Osteocyte (in vitro differentiated cells): ENCODE results near the gene MED13L. TPM values are rescaled to one million over a fixed set of nuclear protein-coding genes. Genes with fewer than 3 reads are reported as not detected.
A peak's percentile ranks its signal among the peaks of the same experiment; 100 is the strongest.

Source experiments
- DNase-seq: peaks from one replicate; pipeline ENCODE4 v3.0.0; 2021; ENCODE audit warnings: mixed read lengths; ENCODE audit not compliant: unreplicated experiment; ENCODE audit errors: extremely low spot score
- H3K27ac Mint-ChIP-seq: one replicate; pipeline ENCODE4 v1.8.0; 2021; ENCODE audit warnings: mild to moderate bottlenecking, mixed read lengths; ENCODE audit not compliant: unreplicated experiment
- H3K27me3 Mint-ChIP-seq: one replicate; pipeline ENCODE4 v1.8.0; 2021; ENCODE audit warnings: mixed read lengths; ENCODE audit not compliant: unreplicated experiment
- H3K36me3 Mint-ChIP-seq: one replicate; pipeline ENCODE4 v1.8.0; 2021; ENCODE audit warnings: mixed read lengths; ENCODE audit not compliant: unreplicated experiment
- H3K4me1 Mint-ChIP-seq: one replicate; pipeline ENCODE4 v1.8.0; 2021; ENCODE audit warnings: mixed read lengths; ENCODE audit not compliant: unreplicated experiment
- H3K4me3 Mint-ChIP-seq: one replicate; pipeline ENCODE4 v1.8.0; 2021; ENCODE audit warnings: mild to moderate bottlenecking, moderate library complexity, mixed read lengths; ENCODE audit not compliant: unreplicated experiment
- H3K9me3 Mint-ChIP-seq: one replicate; pipeline ENCODE4 v1.8.0; 2021; ENCODE audit warnings: mixed read lengths; ENCODE audit not compliant: unreplicated experiment
- CTCF ChIP-seq: fragments of 200-600 bp; sonication (generic); IDR thresholded peaks from 2 replicates; pipeline ENCODE4 v1.5.0; 2021; ENCODE audit warnings: antibody characterized with exemption, mild to moderate bottlenecking, moderate library complexity
- total RNA-seq: library from RNA; stranded (reverse); gene quantifications from 2 replicates; pipeline ENCODE4 v1.2.1, GENCODE V29; 2021

The MED13L gene
- total RNA-seq, 1 donor from 2014 or later = 229 TPM

GRCh38 chr12:116263431-116263830 is 14.1 kb downstream of the MED13L start:
- no peaks in the 10 kb centered on the region for H3K36me3 Mint-ChIP-seq
- peak overlapping the region; percentile 60 for H3K27ac Mint-ChIP-seq
- no peak for TF ChIP-seq CTCF
- no peak overlapping the region for H3K4me3 Mint-ChIP-seq
- no peak for DNase-seq
- no peaks in the 10 kb centered on the region for H3K27me3 Mint-ChIP-seq
- peaks cover 42% of the 10 kb centered on the region for H3K4me1 Mint-ChIP-seq
- H3K9me3 Mint-ChIP-seq = no peaks in the 10 kb centered on the region

GRCh38 chr12:116262741-116263140 is 14.8 kb downstream of the MED13L start:
- no peak for TF ChIP-seq CTCF
- Mint-ChIP-seq H3K27ac (peak overlapping the region; percentile 65), H3K9me3 (no peaks in the 10 kb centered on the region), H3K4me1 (peaks cover 48% of the 10 kb centered on the region), H3K36me3 (no peaks in the 10 kb centered on the region), H3K27me3 (no peaks in the 10 kb centered on the region), H3K4me3 (no peak overlapping the region)
- no peak for DNase-seq

- peak overlapping the region; percentile 16 for H3K27ac Mint-ChIP-seq
- no peaks in the 10 kb centered on the region for H3K27me3 Mint-ChIP-seq
- H3K4me1 Mint-ChIP-seq = peaks cover 58% of the 10 kb centered on the region
- no peak overlapping the region for H3K4me3 Mint-ChIP-seq
- TF ChIP-seq CTCF = no peak
- no peak for DNase-seq
- no peaks in the 10 kb centered on the region for H3K9me3 Mint-ChIP-seq
- no peaks in the 10 kb centered on the region for H3K36me3 Mint-ChIP-seq
Measured at GRCh38 chr12:116261525-116262100, 15.9 kb downstream of the MED13L start.

GRCh38 chr12:116259800-116260577 is 17.5 kb downstream of the MED13L start:
- Mint-ChIP-seq H3K4me3 (no peak overlapping the region), H3K27me3 (no peaks in the 10 kb centered on the region), H3K27ac (no peak overlapping the region), H3K9me3 (no peaks in the 10 kb centered on the region), H3K36me3 (no peaks in the 10 kb centered on the region), H3K4me1 (peaks cover 73% of the 10 kb centered on the region)
- TF ChIP-seq CTCF = no peak
- DNase-seq = no peak

GRCh38 chr12:116257826-116258225 is 19.7 kb downstream of the MED13L start:
- no peaks in the 10 kb centered on the region for H3K9me3 Mint-ChIP-seq
- TF ChIP-seq CTCF = no peak
- peaks cover 84% of the 10 kb centered on the region for H3K4me1 Mint-ChIP-seq
- no peak overlapping the region for H3K4me3 Mint-ChIP-seq
- no peak for DNase-seq
- no peaks in the 10 kb centered on the region for H3K36me3 Mint-ChIP-seq
- peak overlapping the region; percentile 60 for H3K27ac Mint-ChIP-seq
- H3K27me3 Mint-ChIP-seq = no peaks in the 10 kb centered on the region
